Coronary artery (tissue), 2 donors: ENCODE measurements around the gene ARHGEF6.

ENCODE experiments used
- DNase-seq: peaks from one replicate; pipeline ENCODE4 v3.0.0-alpha.2; 2017; ENCODE audit warnings: low spot score
- H3K27ac ChIP-seq, 2 donors: fragments of 200-600 bp; sonication (generic); one replicate each; pipeline ENCODE4 v1.5.1; 2016 to 2019
- H3K4me3 ChIP-seq: fragments of 200-600 bp; sonication (generic); 2 replicates; pipeline ENCODE4 v1.5.1; 2016; ENCODE audit warnings: mild to moderate bottlenecking, moderate library complexity
- TF ChIP-seq, protein P1 (sequence below): fragments of 200-600 bp; sonication (generic); IDR thresholded peaks from one replicate; pipeline ENCODE4 v1.5.1; 2019; ENCODE audit warnings: antibody characterized with exemption

ARHGEF6 gene

DNA sequence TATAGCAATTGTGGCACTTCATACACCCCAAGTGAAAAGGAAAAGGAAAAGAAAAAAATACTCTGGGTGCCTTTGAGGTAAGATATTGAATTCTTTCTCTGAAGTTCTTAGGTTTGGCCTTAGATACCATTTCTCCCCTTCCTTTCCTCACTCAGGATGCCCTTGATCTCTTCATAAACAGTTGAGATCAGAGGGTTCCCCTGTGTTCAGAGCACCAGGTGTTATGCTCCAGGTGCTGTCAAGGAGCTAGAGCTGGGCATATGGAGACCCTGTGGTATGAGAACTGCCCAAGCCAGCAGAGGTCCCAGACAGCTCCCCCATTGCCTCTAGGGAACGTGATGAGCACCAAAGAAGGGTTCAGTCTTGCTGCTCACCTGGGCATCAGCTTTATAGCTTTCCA is 149.9 kb downstream of the ARHGEF6 start:
- TF ChIP-seq, protein P1, sequence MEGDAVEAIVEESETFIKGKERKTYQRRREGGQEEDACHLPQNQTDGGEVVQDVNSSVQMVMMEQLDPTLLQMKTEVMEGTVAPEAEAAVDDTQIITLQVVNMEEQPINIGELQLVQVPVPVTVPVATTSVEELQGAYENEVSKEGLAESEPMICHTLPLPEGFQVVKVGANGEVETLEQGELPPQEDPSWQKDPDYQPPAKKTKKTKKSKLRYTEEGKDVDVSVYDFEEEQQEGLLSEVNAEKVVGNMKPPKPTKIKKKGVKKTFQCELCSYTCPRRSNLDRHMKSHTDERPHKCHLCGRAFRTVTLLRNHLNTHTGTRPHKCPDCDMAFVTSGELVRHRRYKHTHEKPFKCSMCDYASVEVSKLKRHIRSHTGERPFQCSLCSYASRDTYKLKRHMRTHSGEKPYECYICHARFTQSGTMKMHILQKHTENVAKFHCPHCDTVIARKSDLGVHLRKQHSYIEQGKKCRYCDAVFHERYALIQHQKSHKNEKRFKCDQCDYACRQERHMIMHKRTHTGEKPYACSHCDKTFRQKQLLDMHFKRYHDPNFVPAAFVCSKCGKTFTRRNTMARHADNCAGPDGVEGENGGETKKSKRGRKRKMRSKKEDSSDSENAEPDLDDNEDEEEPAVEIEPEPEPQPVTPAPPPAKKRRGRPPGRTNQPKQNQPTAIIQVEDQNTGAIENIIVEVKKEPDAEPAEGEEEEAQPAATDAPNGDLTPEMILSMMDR = no peak
- Histone ChIP-seq H3K27ac (no peak overlapping the region), H3K4me3 (no peak overlapping the region)
- no peak for DNase-seq

DNA sequence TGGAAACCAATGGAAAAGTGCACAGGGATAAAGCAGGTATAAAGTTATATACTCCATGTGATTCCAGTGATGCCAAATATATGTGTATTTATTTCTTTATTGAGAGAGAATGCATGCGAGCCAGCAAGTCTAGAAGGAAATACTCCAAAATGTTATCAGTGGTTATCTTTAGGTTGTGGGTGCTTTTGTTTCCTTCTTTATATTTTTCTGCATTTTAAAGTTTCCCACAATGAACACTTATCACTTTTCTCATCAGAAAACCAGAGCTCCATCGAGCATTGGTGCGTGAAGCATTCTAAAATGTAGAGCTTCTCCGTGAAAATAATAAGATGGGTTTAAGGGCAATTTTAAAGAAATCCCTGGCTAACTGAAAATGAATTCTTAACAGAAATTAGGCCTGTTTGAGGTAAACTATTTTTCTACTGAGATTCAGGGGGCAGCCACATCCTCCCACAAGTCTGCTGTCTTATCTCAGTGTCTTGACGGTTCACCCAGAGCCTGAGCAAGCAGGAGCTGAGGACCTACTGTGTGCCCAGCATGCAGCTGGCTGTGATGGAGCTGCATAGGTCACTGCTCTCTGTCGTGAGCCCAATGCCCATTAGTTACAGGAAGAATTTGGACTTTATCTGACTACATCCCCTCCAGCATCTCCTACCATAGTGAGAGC is 151.5 kb downstream of the ARHGEF6 start:
- Histone ChIP-seq H3K4me3 (no peak overlapping the region), H3K27ac (no peak overlapping the region)
- TF ChIP-seq, protein P1 = no peak
- DNase-seq = no peak

DNA sequence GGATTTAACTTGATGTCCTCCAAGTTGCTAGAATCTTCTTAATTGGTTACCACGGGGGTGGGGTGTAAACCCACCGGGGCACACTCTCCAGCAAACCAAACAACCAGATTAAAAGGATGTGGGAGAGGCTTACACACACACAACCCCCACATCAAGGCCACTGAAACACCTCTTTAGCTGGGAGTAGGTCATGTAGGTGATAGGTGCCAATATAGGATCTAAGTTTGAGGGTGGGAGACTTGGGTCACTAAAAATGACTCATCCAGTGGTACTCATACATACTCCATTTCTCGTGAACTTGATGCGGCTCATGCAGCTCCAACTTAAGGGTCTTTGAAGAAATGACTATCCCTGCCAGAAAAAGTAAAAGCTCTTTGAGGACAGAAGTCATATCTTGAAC is 153.3 kb downstream of the ARHGEF6 start:
- no peak for DNase-seq

DNA sequence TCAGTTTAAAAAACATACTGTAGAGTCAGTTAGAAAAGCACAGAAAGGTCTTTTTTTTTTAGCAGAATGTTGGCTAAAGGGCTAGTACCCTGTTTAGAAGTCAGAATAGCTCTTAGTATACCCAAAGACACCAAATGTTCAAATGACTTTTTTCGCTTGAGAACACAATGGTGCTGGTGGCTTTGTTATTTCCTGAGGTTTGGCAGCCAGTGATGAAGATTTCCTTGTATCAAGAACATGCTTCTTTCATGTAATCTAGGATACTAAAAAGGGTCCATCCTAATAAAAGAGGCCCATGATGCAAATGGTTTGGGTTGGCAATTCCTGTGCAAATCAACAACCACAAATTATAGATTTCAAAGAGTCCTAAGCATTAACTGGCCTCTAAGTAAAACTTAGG is 153.8 kb downstream of the ARHGEF6 start:
- TF ChIP-seq, protein P1 = no peak
- H3K4me3 ChIP-seq = no peak overlapping the region
- H3K27ac ChIP-seq = no peak overlapping the region
- DNase-seq = no peak

More for the DNA sequence above, 153.3 kb downstream of the ARHGEF6 start:
- TF ChIP-seq, protein P1 = no peak
- no peak overlapping the region for H3K4me3 ChIP-seq
- no peak overlapping the region for H3K27ac ChIP-seq

DNA sequence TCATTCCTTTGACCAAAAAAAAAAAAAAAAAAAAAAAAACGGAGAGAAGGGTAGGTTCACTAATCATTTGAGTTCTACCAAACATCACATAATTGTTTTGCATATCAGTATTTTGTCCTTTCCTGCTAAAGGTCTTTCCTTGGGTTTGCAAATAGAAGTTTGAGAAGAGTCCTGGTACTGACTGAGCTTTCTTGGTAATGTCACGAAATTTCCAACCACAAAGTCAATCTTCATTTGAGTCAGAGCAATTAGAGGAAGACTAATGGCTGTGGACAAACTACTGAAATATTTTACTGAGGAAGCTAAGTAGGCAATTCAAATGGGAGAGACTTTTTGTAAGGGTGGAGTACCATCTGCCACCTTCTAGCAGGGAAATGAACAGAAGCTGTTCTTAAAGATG is 154.5 kb downstream of the ARHGEF6 start:
- DNase-seq = no peak
- H3K27ac ChIP-seq = no peak overlapping the region
- TF ChIP-seq, protein P1 = no peak
- no peak overlapping the region for H3K4me3 ChIP-seq

DNA sequence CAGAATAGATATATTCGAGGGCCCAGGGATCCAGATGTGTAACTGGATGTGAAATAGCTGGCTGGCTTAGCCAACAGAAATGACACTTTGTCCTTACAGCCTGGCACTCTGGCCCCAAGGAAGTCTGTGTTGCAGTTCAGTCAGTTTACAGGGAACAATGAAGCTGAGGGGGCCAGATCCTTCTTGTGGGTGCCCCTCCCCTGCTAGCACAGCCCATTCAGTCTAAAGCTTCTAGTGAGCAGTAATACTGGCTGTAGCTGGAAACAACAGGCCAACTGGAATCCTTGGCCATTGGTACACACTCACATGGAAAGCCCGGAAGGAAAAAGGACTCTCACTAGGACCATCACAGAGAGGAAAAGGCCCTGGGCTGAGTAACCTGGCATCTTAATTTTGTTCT is 155.5 kb downstream of the ARHGEF6 start:
- Histone ChIP-seq H3K4me3 (no peak overlapping the region), H3K27ac (no peak overlapping the region)
- no peak for DNase-seq
- TF ChIP-seq, protein P1 = no peak

DNA sequence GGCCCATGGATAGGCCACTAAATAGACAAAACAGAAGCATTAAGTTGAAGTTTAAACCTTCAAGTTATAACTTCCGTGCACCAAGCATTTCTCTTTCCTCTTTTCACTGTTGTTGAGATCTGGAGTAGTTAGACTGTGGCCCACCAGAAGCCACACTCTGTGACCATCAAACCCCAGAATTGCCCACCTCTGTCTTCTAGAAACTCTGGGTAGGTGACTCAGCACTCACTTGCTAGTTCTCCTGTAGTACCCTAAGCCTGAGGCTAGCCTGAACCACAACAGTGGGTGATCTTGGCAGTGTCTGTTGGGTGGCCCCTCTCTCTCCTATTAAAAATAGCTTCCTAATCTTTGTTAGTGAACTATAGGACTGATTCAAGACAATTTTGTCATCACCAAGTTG is 157.3 kb downstream of the ARHGEF6 start:
- TF ChIP-seq, protein P1 = no peak
- no peak overlapping the region for H3K4me3 ChIP-seq
- DNase-seq = no peak

More for the DNA sequence above, 157.3 kb downstream of the ARHGEF6 start:
- H3K27ac ChIP-seq = no peak overlapping the region
